Activated T-cell treated with anti-CD3 and anti-CD28 coated beads, Interleukin-2, amount 50 U/mL, for 72 hours (primary cell): Measurements from ENCODE around the gene ARSB. TPM values are rescaled to one million over a fixed set of nuclear protein-coding genes. Genes with fewer than 3 reads are reported as not detected.

Experiments used
- ATAC-seq, 2 donors: fragments of 150-1000 bp; cut with Tn5 transposase; replicated peaks in 1 of 2; 2 replicates each; pipeline ENCODE4 v1.10.0; 2021; ENCODE audit warnings: moderate library complexity in 2 of 2, mild to moderate bottlenecking in 1 of 2
- DNase-seq, 2 donors: peaks; one replicate each; pipeline ENCODE4 v3.0.0; 2021 to 2022; ENCODE audit warnings: mixed read lengths in 1 of 2
- H3K27ac Mint-ChIP-seq: one replicate; pipeline ENCODE4 v1.8.0; 2022; ENCODE audit warnings: mild to moderate bottlenecking, moderate library complexity, mixed read lengths
- H3K27me3 Mint-ChIP-seq: one replicate; pipeline ENCODE4 v1.8.0; 2022; ENCODE audit warnings: low read depth, mixed read lengths
- H3K36me3 Mint-ChIP-seq, 2 donors: one replicate each; pipeline ENCODE4 v1.8.0; 2022; ENCODE audit warnings: mixed read lengths in 2 of 2, mild to moderate bottlenecking in 1 of 2; ENCODE audit not compliant: insufficient read depth in 2 of 2
- H3K4me1 Mint-ChIP-seq: one replicate; pipeline ENCODE4 v1.8.0; 2022; ENCODE audit warnings: low read depth, mixed read lengths
- H3K4me3 Mint-ChIP-seq, 2 donors: one replicate each; pipeline ENCODE4 v1.8.0; 2022; ENCODE audit warnings: mild to moderate bottlenecking in 2 of 2, mixed read lengths in 2 of 2, moderate library complexity in 2 of 2
- H3K9me3 Mint-ChIP-seq, 2 donors: one replicate each; pipeline ENCODE4 v1.8.0; 2022; ENCODE audit warnings: mixed read lengths in 2 of 2
- total RNA-seq, 2 donors: library from RNA; stranded (reverse); gene quantifications; one replicate each; pipeline ENCODE4 v1.2.3, GENCODE V29; 2022

ARSB gene
- total RNA-seq, 2 donors from 2014 or later: 12.4 to 15.3 TPM

- Mint-ChIP-seq H3K27me3 (no peaks in the 10 kb centered on the region), H3K36me3 (no peaks in the 10 kb centered on the region)
Observed at GRCh38 chr5:78823196-78823595, 161.9 kb downstream of the ARSB start.

DNA sequence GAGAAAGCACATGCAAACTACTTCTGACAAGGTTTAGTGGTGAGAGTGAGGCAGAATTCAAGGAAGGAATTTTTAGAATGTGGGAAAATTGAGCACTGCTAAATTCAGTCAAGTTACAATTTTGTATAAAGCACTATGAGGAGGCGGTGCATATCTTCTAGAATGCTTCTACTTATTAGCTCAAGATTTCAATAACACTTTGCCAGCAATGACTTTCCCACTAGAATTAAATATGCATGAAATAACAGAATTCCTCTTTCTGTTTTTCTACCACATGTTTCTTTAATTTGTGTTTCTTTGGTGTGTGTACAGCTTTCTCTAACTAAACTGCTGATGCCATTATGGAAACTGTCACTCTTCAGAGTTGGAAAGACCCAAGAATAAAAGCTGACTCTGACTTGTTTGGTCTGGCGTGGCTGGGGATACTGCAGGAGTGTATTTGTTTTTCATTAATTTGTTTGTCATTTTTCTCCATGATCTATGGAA, 163.5 kb downstream of the ARSB start:
- Mint-ChIP-seq H3K27me3 (no peaks in the 10 kb centered on the region), H3K9me3 (no peaks in the 10 kb centered on the region), H3K4me1 (no peaks in the 10 kb centered on the region), H3K4me3 (no peak overlapping the region), H3K27ac (no peak overlapping the region), H3K36me3 (no peaks in the 10 kb centered on the region)
- DNase-seq (no peak), ATAC-seq (no peak)

More at GRCh38 chr5:78823196-78823595, 161.9 kb downstream of the ARSB start:
- no peaks in the 10 kb centered on the region for H3K4me1 Mint-ChIP-seq
- no peak overlapping the region for H3K27ac Mint-ChIP-seq
- no peak for DNase-seq
- no peak overlapping the region for H3K4me3 Mint-ChIP-seq
- no peak for ATAC-seq
- no peaks in the 10 kb centered on the region for H3K9me3 Mint-ChIP-seq

GRCh38 chr5:78819707-78820106, 165.4 kb downstream of the ARSB start:
- Mint-ChIP-seq H3K4me3 (no peak overlapping the region), H3K27ac (no peak overlapping the region), H3K36me3 (no peaks in the 10 kb centered on the region)

GRCh38 chr5:78819166-78819565, 165.9 kb downstream of the ARSB start:
- Mint-ChIP-seq H3K27ac (no peak overlapping the region), H3K27me3 (no peaks in the 10 kb centered on the region), H3K9me3 (no peaks in the 10 kb centered on the region), H3K4me1 (no peaks in the 10 kb centered on the region), H3K36me3 (no peaks in the 10 kb centered on the region), H3K4me3 (no peak overlapping the region)
- DNase-seq: no peak
- no peak for ATAC-seq

More at GRCh38 chr5:78819707-78820106, 165.4 kb downstream of the ARSB start:
- ATAC-seq: no peak
- DNase-seq: no peak
- Mint-ChIP-seq H3K27me3 (no peaks in the 10 kb centered on the region), H3K4me1 (no peaks in the 10 kb centered on the region), H3K9me3 (no peaks in the 10 kb centered on the region)

- H3K4me3 Mint-ChIP-seq: no peak overlapping the region
- H3K9me3 Mint-ChIP-seq: no peaks in the 10 kb centered on the region
- no peak for ATAC-seq
Observed at GRCh38 chr5:78816143-78816765, 168.9 kb downstream of the ARSB start.

GRCh38 chr5:78813906-78814530, 171.1 kb downstream of the ARSB start:
- Mint-ChIP-seq H3K27ac (no peak overlapping the region), H3K4me1 (no peaks in the 10 kb centered on the region), H3K9me3 (no peaks in the 10 kb centered on the region), H3K27me3 (no peaks in the 10 kb centered on the region), H3K4me3 (no peak overlapping the region), H3K36me3 (no peaks in the 10 kb centered on the region)
- ATAC-seq (no peak), DNase-seq (no peak)

More at GRCh38 chr5:78816143-78816765, 168.9 kb downstream of the ARSB start:
- Mint-ChIP-seq H3K27me3 (no peaks in the 10 kb centered on the region), H3K27ac (no peak overlapping the region), H3K4me1 (no peaks in the 10 kb centered on the region), H3K36me3 (no peaks in the 10 kb centered on the region)
- DNase-seq: no peak

- H3K4me3 Mint-ChIP-seq: no peak overlapping the region
Observed at GRCh38 chr5:78813286-78813685, 171.8 kb downstream of the ARSB start.

DNA sequence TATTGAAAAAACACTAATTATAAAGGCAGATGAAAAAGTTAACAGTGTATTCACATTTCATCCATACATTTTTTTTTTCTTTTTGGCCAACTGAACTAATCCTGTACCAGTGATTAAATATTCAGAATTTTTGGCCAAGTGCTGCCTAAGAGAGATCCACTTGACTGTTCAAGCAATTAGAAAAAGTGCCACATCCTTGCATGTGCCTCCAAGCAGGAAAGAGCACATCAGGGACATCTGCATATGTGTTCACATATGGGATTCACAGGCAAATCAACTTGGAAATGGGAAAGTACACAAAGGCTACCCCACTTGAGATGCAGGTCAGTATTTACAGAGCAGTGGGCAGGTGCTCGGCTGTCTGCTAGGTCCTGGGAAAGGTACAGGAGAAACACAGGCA, 173.2 kb downstream of the ARSB start:
- H3K27ac Mint-ChIP-seq: no peak overlapping the region
- H3K36me3 Mint-ChIP-seq: no peaks in the 10 kb centered on the region
- no peaks in the 10 kb centered on the region for H3K27me3 Mint-ChIP-seq
- ATAC-seq (no peak), DNase-seq (no peak)
- H3K4me1 Mint-ChIP-seq: no peaks in the 10 kb centered on the region
- no peak overlapping the region for H3K4me3 Mint-ChIP-seq
- no peaks in the 10 kb centered on the region for H3K9me3 Mint-ChIP-seq

More at GRCh38 chr5:78813286-78813685, 171.8 kb downstream of the ARSB start:
- no peaks in the 10 kb centered on the region for H3K27me3 Mint-ChIP-seq
- no peak for ATAC-seq
- H3K27ac Mint-ChIP-seq: no peak overlapping the region
- no peaks in the 10 kb centered on the region for H3K36me3 Mint-ChIP-seq
- no peaks in the 10 kb centered on the region for H3K9me3 Mint-ChIP-seq
- no peaks in the 10 kb centered on the region for H3K4me1 Mint-ChIP-seq
- no peak for DNase-seq

DNA sequence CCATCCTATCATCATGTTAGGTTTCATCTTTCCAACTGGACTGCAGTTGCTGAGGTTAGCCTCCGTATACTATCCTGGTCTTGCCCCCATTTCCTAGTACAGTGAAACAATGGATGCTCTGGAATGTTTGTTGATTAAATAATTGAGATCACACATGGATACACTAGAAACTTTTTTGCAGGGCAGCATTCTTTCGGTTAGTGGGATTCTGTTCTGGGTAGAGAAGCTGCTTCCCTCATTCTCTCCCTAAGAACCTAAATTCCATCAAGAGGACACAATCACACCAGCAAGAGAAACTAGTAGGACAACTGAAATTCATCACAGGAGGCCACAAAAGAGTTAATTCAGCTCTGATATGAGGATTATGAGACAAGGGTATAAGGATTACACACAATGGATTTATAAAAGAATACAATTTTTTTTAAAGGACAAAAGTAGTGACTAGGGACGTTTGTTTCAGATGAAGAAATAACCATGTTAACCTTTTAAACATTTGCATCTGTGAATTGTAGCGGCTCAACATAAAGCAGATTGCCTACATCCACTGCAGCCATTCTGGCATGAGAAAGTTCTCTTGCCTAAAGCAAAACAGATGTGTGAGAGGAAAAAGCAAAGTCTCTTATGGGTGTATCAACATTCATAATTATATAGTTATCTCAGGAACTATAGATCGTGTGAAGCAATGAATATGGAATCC, 173.8 kb downstream of the ARSB start:
- Mint-ChIP-seq H3K9me3 (no peaks in the 10 kb centered on the region), H3K27ac (no peak overlapping the region), H3K27me3 (no peaks in the 10 kb centered on the region), H3K4me1 (no peaks in the 10 kb centered on the region), H3K4me3 (no peak overlapping the region), H3K36me3 (no peaks in the 10 kb centered on the region)
- no peak for ATAC-seq
- DNase-seq: no peak

GRCh38 chr5:78810098-78810920, 174.8 kb downstream of the ARSB start:
- no peak for ATAC-seq
- Mint-ChIP-seq H3K4me1 (no peaks in the 10 kb centered on the region), H3K9me3 (no peaks in the 10 kb centered on the region), H3K27me3 (no peaks in the 10 kb centered on the region), H3K4me3 (no peak overlapping the region), H3K27ac (no peak overlapping the region), H3K36me3 (no peaks in the 10 kb centered on the region)
- DNase-seq: no peak

DNA sequence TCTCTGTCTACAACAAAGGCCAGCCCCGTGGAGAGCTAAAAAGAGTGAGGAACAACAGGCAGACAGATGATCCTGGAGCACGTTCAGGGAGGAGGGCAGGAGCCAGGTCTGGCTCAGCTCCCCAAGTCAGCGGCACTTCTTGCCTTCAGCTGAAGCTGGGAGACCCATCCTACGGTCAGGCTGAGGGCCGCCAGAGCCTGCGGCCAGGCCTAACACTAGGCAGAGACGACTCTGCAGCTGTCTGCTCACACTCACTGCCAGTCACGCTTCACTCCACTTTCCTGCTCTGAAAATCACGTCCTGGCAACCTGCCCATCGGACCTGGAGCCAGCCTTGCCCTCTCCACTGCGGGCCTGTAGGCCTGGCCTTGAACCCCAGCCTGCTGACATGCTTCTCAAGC, 175.7 kb downstream of the ARSB start:
- H3K9me3 Mint-ChIP-seq: no peaks in the 10 kb centered on the region
- H3K4me1 Mint-ChIP-seq: no peaks in the 10 kb centered on the region
- H3K36me3 Mint-ChIP-seq: no peaks in the 10 kb centered on the region
- H3K27ac Mint-ChIP-seq: no peak overlapping the region
- no peaks in the 10 kb centered on the region for H3K27me3 Mint-ChIP-seq
- DNase-seq (no peak), ATAC-seq (no peak)
- H3K4me3 Mint-ChIP-seq: no peak overlapping the region

DNA sequence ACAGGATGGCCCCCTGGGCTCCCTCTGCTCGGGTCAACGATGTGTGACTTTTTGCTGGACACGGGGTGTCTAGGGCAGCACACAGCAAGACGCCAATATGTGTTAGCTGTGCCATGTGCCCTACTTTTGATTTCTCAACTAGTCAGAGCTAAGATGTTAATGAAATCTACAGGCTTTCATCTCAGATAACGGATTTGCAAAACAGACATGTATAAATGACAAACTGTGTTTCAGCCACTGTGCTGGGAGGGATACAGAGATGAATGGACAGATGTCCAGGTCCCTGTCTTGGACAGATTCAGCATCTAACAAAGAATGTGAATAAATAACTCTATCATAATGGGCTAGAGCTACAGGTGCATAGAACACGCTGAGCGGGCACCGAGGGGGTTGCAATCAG, 176.3 kb downstream of the ARSB start:
- Mint-ChIP-seq H3K27me3 (no peaks in the 10 kb centered on the region), H3K4me1 (no peaks in the 10 kb centered on the region), H3K4me3 (no peak overlapping the region), H3K9me3 (no peaks in the 10 kb centered on the region), H3K27ac (no peak overlapping the region), H3K36me3 (no peaks in the 10 kb centered on the region)
- DNase-seq (no peak), ATAC-seq (no peak)

DNA sequence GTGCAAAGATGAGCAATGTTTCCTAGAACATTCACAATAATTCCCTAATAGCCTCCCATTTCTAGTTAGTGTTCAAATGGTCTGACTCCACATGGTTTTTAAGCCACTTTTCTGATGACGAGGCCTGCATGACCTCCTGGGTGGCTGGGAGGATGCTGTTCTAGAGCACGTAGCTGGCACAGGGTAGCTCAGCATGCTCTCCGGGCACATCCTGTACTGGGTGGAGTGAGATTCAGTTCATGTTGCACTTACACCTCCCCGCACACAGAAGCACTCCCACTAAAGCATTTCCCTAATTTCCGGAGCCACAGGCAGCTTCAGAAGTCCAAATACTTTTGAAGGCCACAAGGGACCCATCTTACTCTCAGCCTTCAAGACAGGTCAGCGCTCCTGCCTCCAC, 176.7 kb downstream of the ARSB start:
- DNase-seq (no peak), ATAC-seq (no peak)
- H3K9me3 Mint-ChIP-seq: no peaks in the 10 kb centered on the region
- H3K36me3 Mint-ChIP-seq: no peaks in the 10 kb centered on the region
- no peak overlapping the region for H3K4me3 Mint-ChIP-seq
- no peaks in the 10 kb centered on the region for H3K4me1 Mint-ChIP-seq
- H3K27ac Mint-ChIP-seq: no peak overlapping the region
- no peaks in the 10 kb centered on the region for H3K27me3 Mint-ChIP-seq
